GM19099 (cell line): ENCODE measurements around the gene EXOC1L.

Experiments
- POLR2A ChIP-seq: IDR thresholded peaks from 3 replicates; pipeline ENCODE4 v1.6.1; 2011; ENCODE audit warnings: low read depth; ENCODE audit not compliant: insufficient read length; ENCODE audit errors: extremely low read depth

Gene EXOC1L

GRCh38 chr4:55819634-55820033 lies at the start of gene EXOC1L:
Gene EXOC1L, plus strand, starts transcription at chr4:55819790. Its CDS starts 237 bp downstream, at chr4:55820027.
- TF ChIP-seq POLR2A: no peak

- no peak for TF ChIP-seq POLR2A
These were observed 48.9 kb upstream of the EXOC1L start for GRCh38 chr4:55770662-55771061.

GRCh38 chr4:55781341-55781740 lies 38.2 kb upstream of the EXOC1L start:
- TF ChIP-seq POLR2A: no peak

GRCh38 chr4:55781812-55782211 lies 37.8 kb upstream of the EXOC1L start:
- TF ChIP-seq POLR2A: no peak

GRCh38 chr4:55783584-55783983 lies 36.0 kb upstream of the EXOC1L start:
- TF ChIP-seq POLR2A: no peak

GRCh38 chr4:55784747-55785146 lies 34.8 kb upstream of the EXOC1L start:
- TF ChIP-seq POLR2A: no peak

- TF ChIP-seq POLR2A: no peak
These were observed 27.9 kb upstream of the EXOC1L start for GRCh38 chr4:55791666-55792065.

- no peak for TF ChIP-seq POLR2A
These were observed 26.1 kb upstream of the EXOC1L start for GRCh38 chr4:55793479-55793878.

- TF ChIP-seq POLR2A: no peak
These were observed 25.5 kb upstream of the EXOC1L start for GRCh38 chr4:55794053-55794452.

GRCh38 chr4:55795341-55795740 lies 24.2 kb upstream of the EXOC1L start:
- no peak for TF ChIP-seq POLR2A

GRCh38 chr4:55801498-55801897 lies 18.1 kb upstream of the EXOC1L start:
- TF ChIP-seq POLR2A: no peak

GRCh38 chr4:55807556-55807955 lies 12.0 kb upstream of the EXOC1L start:
- no peak for TF ChIP-seq POLR2A

GRCh38 chr4:55808186-55808585 lies 11.4 kb upstream of the EXOC1L start:
- TF ChIP-seq POLR2A: no peak

GRCh38 chr4:55808632-55809031 lies 11.0 kb upstream of the EXOC1L start:
- no peak for TF ChIP-seq POLR2A

- no peak for TF ChIP-seq POLR2A
These were observed 1.9 kb upstream of the EXOC1L start for GRCh38 chr4:55817691-55818090.

- no peak for TF ChIP-seq POLR2A
These were observed 689 bp downstream of the EXOC1L start for GRCh38 chr4:55820279-55820678.

- no peak for TF ChIP-seq POLR2A
These were observed 2.7 kb downstream of the EXOC1L start for GRCh38 chr4:55822329-55822728.
